HEK293 (cell line): Measurements from ENCODE around the gene MAP3K7CL.

ENCODE experiments used
- SCRT1 ChIP-seq: fragments of 450-650 bp; formaldehyde crosslinking; IDR thresholded peaks from 2 replicates; pipeline ENCODE4 v1.5.1; 2016; ENCODE audit warnings: missing biosample characterization, missing genetic modification characterization, borderline replicate concordance
- ZNF23 ChIP-seq: fragments of 450-650 bp; formaldehyde crosslinking; IDR thresholded peaks from 2 replicates; pipeline ENCODE4 v1.5.1; 2016; ENCODE audit warnings: missing biosample characterization, missing genetic modification characterization, borderline replicate concordance
- ZNF274 ChIP-seq, 2 experiments: fragments of 200-500 bp in 1 of 2; fragments of 450-650 bp in 1 of 2; sonication (Bioruptor generic) in 1 of 2; formaldehyde crosslinking in 1 of 2; IDR thresholded peaks; 2 replicates each; pipeline versions ENCODE4 v1.5.1 to v1.6.1; 2014 to 2016; ENCODE audit warnings: borderline replicate concordance in 1 of 2, inconsistent platforms in 1 of 2, low read length in 1 of 2, missing biosample characterization in 1 of 2, missing genetic modification characterization in 1 of 2
- ZNF600 ChIP-seq: fragments of 450-650 bp; formaldehyde crosslinking; IDR thresholded peaks from 2 replicates; pipeline ENCODE4 v1.5.1; 2016; ENCODE audit warnings: missing biosample characterization, missing genetic modification characterization
- TF ChIP-seq, protein P1 (sequence below): fragments of 450-650 bp; formaldehyde crosslinking; IDR thresholded peaks from 2 replicates; pipeline ENCODE4 v1.5.1; 2016; ENCODE audit warnings: missing biosample characterization, missing genetic modification characterization

DNA sequence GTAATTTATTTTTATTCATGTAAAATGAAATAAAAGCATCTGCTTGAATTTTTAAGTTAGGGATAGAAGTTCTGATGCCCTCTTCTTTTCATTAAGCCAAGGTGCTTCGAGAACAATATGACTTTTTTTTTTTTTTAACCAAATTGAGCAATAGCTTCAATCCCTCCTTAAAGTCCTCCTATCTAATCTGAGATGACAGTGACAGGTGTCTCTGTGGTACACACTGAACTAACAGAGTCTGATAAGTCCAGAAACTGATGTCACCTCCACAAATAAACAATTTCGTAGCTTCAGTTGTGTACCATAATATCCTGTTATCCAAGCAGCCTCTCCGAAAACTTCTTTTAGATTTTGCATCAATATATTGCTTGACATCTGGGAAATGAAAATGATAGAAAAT, 23.8 kb downstream of the MAP3K7CL start:
- no peak for TF ChIP-seq ZNF600
- TF ChIP-seq ZNF274 (IDR thresholded peaks at IDR 0.05; ENCODE audit: low read length): no peak
- TF ChIP-seq ZNF274 (tag by site-specific recombination; IDR thresholded peaks at IDR 0.05; ENCODE audit: borderline replicate concordance): no peak
- TF ChIP-seq, protein P1, sequence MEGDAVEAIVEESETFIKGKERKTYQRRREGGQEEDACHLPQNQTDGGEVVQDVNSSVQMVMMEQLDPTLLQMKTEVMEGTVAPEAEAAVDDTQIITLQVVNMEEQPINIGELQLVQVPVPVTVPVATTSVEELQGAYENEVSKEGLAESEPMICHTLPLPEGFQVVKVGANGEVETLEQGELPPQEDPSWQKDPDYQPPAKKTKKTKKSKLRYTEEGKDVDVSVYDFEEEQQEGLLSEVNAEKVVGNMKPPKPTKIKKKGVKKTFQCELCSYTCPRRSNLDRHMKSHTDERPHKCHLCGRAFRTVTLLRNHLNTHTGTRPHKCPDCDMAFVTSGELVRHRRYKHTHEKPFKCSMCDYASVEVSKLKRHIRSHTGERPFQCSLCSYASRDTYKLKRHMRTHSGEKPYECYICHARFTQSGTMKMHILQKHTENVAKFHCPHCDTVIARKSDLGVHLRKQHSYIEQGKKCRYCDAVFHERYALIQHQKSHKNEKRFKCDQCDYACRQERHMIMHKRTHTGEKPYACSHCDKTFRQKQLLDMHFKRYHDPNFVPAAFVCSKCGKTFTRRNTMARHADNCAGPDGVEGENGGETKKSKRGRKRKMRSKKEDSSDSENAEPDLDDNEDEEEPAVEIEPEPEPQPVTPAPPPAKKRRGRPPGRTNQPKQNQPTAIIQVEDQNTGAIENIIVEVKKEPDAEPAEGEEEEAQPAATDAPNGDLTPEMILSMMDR (tag by site-specific recombination): no peak
- TF ChIP-seq ZNF23: no peak
- no peak for TF ChIP-seq SCRT1 (tag by site-specific recombination)
